Left lung (tissue), 10 donors: ENCODE measurements around the gene TIMELESS. TPM values are rescaled to one million over a fixed set of nuclear protein-coding genes. Genes with fewer than 3 reads are reported as not detected.

ENCODE experiments used
- ATAC-seq: fragments of 200-7000 bp; cut with Tn5 transposase; one replicate; pipeline ENCODE4 v1.9.1; 2020; ENCODE audit warnings: moderate library complexity
- DNase-seq, 4 donors: peaks; one replicate each; pipeline ENCODE4 v3.0.0-alpha.2; 2013 to 2020
- H3K27ac ChIP-seq, 2 donors: fragments of 200-600 bp; sonication (generic) in 1 of 2; one replicate each; pipeline versions ENCODE4 v1.5.0 to v1.8.0; 2020 to 2021
- H3K27me3 ChIP-seq, 2 donors: fragments of 200-600 bp; sonication (generic) in 1 of 2; one replicate each; pipeline versions ENCODE4 v1.5.0 to v1.8.0; 2020 to 2021
- H3K36me3 ChIP-seq, 2 donors: fragments of 200-600 bp; sonication (generic) in 1 of 2; one replicate each; pipeline versions ENCODE4 v1.5.0 to v1.8.0; 2020 to 2021
- H3K4me1 ChIP-seq, 2 donors: fragments of 200-600 bp; one replicate each; pipeline ENCODE4 v1.8.0; 2021
- H3K4me3 ChIP-seq, 2 donors: fragments of 200-600 bp; sonication (generic) in 1 of 2; one replicate each; pipeline versions ENCODE4 v1.5.0 to v1.8.0; 2020 to 2021; ENCODE audit warnings: mild to moderate bottlenecking in 1 of 2
- H3K9me3 ChIP-seq, 2 donors: fragments of 200-600 bp; sonication (generic) in 1 of 2; one replicate each; pipeline versions ENCODE4 v1.5.0 to v1.8.0; 2020 to 2021
- intact Hi-C, 2 donors: fragments of 100-400 bp; cut with DNase I; formaldehyde crosslinking; loops; one replicate each; pipeline versions ENCODE4 v1.11.2 to v1.14.2; 2022
- polyA plus RNA-seq, 6 donors: library from polyadenylated mRNA; unstranded; fragments of 120-200 nt; gene quantifications; one replicate each; pipeline ENCODE4 v1.2.1, GENCODE V29; 2013; ENCODE audit not compliant: insufficient read length in 6 of 6
- total RNA-seq, 2 donors: library from RNA; stranded (reverse); fragmentation: NEBNext Ultra II Directional; extraction: Animal tissue kit (Norgen Biotek cat#: 25700); gene quantifications; one replicate each; pipeline ENCODE4 v1.2.1, GENCODE V29; 2021
- TF ChIP-seq, protein P1 (sequence below), 2 donors: fragments of 200-600 bp; sonication (generic) in 1 of 2; IDR thresholded peaks; one replicate each; pipeline versions ENCODE4 v1.5.0 to v1.8.0; 2021; ENCODE audit warnings: antibody characterized with exemption in 2 of 2
- donor health status: DM: no; HTN: yes; CAD: no.
- donor health status: DM: no; HTN: no; CAD: no.

Gene TIMELESS
- total and polyA plus RNA-seq, 8 donors, result 15.0 to 38.0 (median 30.5) TPM

DNA sequence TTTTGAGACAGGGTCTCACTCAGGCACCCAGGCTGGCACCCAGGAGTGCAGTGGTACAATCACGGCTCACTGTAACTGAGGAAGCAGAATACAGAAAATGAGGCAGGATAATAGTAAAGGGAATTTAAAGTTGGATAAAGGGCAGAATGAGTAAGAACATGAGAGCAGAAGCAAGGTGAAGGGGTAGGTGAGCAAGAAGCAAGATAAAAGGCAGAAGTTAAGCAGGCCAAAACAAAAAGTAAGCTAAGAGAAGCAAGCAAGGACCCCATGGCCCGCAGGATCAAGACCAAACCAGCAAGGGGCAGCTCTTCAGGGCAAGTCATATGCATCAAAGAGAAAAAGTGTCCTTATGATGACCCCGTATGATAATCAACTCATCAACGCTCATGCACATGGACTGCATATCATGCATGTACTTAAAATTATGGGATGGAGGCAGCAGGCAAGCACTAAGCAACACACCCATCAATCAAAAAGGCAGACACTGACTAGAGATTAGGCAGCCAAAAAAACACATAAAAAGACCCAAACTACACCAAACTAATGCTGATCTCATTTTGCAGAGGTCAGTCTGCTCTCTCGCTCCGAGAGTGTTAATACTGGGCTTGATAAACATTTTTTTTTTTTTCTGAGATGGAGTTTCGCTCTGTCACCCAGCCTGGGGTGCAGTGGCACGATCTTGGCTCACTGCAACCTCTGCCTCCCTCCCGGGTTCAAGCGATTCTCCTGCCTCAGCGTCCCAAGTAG, 11.6 kb downstream of the TIMELESS start:
- no peaks in the 10 kb centered on the region for H3K4me1 ChIP-seq
- no peaks in the 10 kb centered on the region for H3K9me3 ChIP-seq
- no peak overlapping the region for H3K4me3 ChIP-seq
- DNase-seq (no peak), ATAC-seq (no peak)
- TF ChIP-seq, protein P1, sequence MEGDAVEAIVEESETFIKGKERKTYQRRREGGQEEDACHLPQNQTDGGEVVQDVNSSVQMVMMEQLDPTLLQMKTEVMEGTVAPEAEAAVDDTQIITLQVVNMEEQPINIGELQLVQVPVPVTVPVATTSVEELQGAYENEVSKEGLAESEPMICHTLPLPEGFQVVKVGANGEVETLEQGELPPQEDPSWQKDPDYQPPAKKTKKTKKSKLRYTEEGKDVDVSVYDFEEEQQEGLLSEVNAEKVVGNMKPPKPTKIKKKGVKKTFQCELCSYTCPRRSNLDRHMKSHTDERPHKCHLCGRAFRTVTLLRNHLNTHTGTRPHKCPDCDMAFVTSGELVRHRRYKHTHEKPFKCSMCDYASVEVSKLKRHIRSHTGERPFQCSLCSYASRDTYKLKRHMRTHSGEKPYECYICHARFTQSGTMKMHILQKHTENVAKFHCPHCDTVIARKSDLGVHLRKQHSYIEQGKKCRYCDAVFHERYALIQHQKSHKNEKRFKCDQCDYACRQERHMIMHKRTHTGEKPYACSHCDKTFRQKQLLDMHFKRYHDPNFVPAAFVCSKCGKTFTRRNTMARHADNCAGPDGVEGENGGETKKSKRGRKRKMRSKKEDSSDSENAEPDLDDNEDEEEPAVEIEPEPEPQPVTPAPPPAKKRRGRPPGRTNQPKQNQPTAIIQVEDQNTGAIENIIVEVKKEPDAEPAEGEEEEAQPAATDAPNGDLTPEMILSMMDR (IDR thresholded peaks at IDR 0.05), result no peak
- no peak overlapping the region for H3K27ac ChIP-seq
- no peaks in the 10 kb centered on the region for H3K27me3 ChIP-seq
- intact Hi-C loops, result no loop called here
- peaks cover 0 to 11% of the 10 kb centered on the region in 2 donors for H3K36me3 ChIP-seq

DNA sequence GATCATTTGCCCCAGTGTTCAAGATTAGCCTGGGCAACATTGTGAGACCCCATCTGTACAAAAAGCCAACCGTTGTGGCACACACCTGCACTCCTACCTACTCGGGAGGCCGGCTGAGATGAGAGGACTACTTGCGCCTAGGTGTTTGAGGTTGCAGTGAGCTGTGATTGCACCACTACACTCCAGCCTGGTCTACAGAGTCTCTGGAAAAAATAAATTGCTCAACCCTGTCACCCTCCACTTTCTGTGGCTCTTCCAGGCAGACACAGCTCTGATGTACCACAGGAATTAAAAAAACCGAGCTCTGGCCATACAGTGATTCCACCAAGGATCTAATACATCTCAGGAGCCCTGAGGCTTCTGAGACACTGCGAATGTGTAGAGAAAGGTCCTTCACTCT, 14.4 kb downstream of the TIMELESS start:
- DNase-seq (no peak), ATAC-seq (no peak)
- Histone ChIP-seq H3K9me3 (no peaks in the 10 kb centered on the region), H3K4me3 (no peak overlapping the region), H3K27ac (no peak overlapping the region), H3K36me3 (peaks cover 0 to 36% of the 10 kb centered on the region in 2 donors), H3K27me3 (no peaks in the 10 kb centered on the region), H3K4me1 (no peaks in the 10 kb centered on the region)
- intact Hi-C loops, result no loop called here
- TF ChIP-seq, protein P1 (IDR thresholded peaks at IDR 0.05), result no peak

DNA sequence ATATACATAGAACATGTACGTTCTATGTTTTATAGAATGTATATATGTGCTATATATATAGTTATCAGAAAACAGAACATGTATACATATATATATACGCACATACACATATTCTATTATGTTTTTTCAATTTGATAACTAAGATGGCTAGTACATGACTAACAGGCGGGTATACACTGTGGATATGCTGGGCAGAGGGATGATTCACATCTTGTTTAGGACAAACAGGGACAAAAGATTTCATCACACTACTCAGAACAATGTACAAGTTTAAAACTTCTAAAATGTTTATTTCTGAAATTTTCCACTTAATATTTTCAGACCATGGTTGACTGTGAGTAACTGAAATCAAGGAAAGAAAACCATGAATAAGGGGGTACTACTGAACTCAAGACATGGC, 17.4 kb downstream of the TIMELESS start:
- H3K27me3 ChIP-seq, result no peaks in the 10 kb centered on the region
- DNase-seq (no peak), ATAC-seq (no peak)
- TF ChIP-seq, protein P1 (IDR thresholded peaks at IDR 0.05), result no peak
- H3K36me3 ChIP-seq, result peaks cover 0 to 64% of the 10 kb centered on the region in 2 donors
- intact Hi-C loops, result no loop called here
- H3K4me3 ChIP-seq, result no peak overlapping the region
- no peak overlapping the region for H3K27ac ChIP-seq
- H3K9me3 ChIP-seq, result no peaks in the 10 kb centered on the region
- no peaks in the 10 kb centered on the region for H3K4me1 ChIP-seq

DNA sequence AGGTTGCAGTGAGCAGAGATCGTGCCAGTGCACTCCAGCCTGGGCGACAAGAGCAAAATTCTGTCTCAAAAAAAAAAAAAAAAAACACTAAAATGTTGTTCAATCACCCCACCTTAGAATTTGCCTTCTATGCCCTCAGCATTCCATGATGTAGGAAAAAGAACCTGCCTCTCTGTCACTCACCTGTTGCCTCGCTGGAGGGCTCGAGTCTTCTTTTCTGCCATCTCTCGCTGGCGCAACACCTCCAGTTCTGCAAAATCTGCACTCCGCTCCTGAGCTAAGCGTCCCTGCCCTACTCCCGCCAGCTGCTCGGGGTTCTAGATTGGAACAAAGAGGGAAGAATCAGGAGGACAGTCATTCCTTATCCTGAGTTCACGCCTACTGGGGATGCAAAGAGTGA, 17.9 kb downstream of the TIMELESS start:
- H3K4me1 ChIP-seq, result no peaks in the 10 kb centered on the region
- H3K27me3 ChIP-seq, result no peaks in the 10 kb centered on the region
- DNase-seq (no peak), ATAC-seq (no peak)
- TF ChIP-seq, protein P1 (IDR thresholded peaks at IDR 0.05), result no peak
- H3K4me3 ChIP-seq, result no peak overlapping the region
- intact Hi-C loops, result no loop called here
- H3K27ac ChIP-seq, result no peak overlapping the region
- H3K9me3 ChIP-seq, result no peaks in the 10 kb centered on the region
- peaks cover 0 to 70% of the 10 kb centered on the region in 2 donors for H3K36me3 ChIP-seq

DNA sequence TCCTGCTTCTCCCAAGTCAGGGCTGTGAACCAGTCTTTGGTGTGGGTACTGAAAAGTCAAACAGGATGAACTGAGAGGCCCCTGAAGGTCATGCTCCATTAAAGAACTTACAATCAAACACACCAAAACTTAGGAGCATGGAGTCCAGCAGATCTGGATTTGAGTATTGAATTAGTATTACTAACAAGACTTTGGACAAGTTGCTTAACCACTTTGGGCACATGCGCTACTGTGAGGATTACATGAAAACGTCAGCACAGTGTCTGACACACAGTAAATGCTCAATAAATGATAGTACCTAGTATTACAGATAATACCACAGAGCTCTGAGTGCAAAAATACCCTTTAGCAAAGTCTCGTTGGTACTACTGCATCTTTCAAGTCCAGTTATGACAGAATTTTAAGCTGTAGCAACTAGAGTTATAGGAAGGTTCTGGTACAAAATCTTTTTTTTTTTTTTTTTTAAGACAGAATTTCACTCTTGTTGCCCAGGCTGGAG, 23.2 kb downstream of the TIMELESS start:
- no peak for DNase-seq
- H3K27me3 ChIP-seq, result no peaks in the 10 kb centered on the region
- TF ChIP-seq, protein P1 (IDR thresholded peaks at IDR 0.05), result no peak
- no peaks in the 10 kb centered on the region for H3K9me3 ChIP-seq
- no peak for ATAC-seq
- H3K4me1 ChIP-seq, result no peaks in the 10 kb centered on the region
- intact Hi-C loops, result no loop called here
- no peak overlapping the region for H3K4me3 ChIP-seq
- H3K27ac ChIP-seq, result no peak overlapping the region
- H3K36me3 ChIP-seq, result peaks cover 0 to 95% of the 10 kb centered on the region in 2 donors
